Measurements from ENCODE around the gene ZNF440.
"Not testable (repeated sequence)": the region's sequence is repeated elsewhere in the genome, so short reads cannot be mapped to it uniquely, and the experiment has no call there.

The ZNF440 gene

DNA sequence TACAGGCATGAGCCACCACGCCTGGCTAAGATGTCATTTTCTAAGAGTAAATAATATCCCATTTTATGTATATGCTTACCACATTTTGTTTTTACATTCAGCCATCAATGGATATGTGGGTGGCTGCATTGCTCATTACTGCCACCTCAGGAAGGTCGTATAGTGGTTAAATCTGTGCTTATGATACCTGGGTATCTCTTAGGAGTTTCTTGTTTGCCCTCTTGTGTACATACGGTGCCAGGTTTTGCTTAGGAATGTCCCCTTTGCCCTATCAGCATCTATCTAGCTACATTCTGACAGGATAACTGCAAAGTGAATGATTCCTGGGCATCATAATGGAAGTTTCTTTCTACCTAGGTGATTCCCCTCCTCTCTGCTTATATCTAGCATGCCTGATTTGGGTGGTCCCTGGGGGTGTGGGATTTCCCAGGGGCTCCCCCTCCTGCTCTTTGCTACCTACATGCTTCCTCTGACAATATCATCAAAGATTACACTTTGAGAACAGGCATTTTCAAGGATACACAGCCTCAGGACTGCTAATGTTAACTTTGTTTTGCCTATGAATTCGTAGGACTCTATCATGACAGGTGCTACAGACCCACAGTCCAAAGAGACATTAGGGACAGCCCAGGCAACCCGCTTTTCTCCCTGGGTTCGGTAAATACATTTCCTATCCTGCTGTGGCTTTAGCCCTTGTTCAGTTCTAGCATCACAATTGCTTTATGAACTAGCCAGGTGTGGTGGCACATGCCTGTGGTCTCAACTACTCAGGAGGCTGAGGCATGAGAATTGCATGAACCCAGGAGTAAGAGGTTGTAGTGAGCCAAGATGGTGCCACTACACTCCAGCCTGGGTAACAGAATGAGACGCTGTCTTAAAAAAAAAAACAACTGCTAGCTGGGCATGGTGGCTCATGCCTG, 15.1 kb downstream of the ZNF440 start:
- not testable (repeated sequence) for DNase-seq

DNA sequence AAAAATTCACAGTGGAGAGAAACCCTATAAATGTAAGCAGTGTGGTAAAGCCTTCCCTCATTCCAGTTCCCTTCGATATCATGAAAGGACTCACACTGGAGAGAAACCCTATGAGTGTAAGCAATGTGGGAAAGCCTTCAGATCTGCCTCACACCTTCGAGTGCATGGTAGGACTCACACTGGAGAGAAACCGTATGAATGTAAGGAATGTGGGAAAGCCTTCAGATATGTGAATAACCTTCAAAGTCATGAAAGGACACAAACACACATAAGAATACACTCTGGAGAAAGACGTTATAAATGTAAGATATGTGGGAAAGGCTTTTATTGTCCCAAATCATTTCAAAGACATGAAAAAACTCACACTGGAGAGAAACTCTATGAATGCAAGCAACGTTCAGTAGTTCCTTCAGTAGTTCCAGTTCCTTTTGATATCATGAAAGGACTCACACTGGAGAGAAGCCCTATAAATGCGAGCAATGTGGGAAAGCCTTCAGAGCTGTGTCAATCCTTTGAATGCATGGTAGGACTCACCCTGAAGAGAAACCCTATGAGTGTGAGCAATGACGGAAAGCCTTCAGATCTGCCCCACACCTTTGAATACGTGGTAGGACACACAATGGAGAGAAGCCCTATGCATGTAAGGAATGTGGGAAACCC, 18.3 kb downstream of the ZNF440 start:
- DNase-seq: no peak

DNA sequence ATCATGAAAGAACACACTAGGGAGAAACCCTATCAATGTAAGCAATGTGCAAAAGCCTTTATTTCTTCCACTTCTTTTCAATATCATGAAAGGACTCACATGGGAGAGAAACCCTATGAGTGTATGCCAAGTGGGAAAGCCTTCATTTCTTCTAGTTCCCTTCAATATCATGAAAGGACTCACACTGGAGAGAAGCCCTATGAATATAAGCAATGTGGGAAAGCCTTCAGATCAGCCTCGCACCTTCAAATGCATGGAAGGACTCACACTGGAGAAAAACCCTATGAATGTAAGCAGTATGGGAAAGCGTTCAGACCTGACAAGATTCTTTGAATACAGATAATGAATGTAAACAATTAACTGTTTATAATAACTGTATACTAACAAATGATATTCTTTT, 19.5 kb downstream of the ZNF440 start:
- no peak for DNase-seq

DNA sequence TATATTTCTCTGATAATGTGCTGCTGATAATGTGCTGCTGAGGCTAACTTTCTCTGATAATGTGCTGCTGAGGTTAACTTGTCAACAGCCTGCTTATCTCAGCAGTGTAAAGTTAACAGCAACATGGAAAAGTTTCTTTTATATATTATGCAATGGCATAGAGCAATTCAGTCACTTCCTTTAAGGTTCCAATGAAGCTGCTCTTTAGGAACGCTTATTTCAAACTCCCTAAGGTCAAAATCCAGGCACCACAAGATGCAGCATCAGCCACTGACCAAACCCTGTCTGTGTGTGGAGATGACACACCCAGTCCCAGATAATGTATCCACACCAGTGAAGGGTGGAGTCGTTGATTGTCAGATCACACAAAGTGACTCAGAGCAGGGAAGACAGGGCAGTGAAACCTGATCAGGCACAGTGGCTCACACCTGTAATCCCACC, 21.6 kb downstream of the ZNF440 start:
- not testable (repeated sequence) for DNase-seq

DNA sequence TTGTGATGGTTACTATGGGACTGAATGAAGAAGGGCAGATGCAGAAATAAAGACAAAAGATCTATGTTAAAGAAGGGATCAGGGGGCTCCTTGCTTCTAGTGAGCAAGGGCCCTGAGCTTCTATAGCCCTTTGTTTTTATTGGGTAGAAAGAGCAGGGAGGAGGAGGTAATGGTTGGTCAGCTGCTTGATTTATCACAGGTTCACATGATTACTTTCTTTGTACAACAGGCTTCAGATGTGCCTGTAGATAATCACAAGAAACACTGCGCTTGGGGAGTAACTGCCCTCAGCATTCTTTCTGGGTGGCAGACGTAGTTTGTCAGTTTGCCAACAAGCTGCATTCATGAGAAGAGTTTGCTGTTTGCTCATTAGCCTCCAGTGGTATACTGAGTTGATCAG, 29.6 kb downstream of the ZNF440 start:
- no peak for DNase-seq

DNA sequence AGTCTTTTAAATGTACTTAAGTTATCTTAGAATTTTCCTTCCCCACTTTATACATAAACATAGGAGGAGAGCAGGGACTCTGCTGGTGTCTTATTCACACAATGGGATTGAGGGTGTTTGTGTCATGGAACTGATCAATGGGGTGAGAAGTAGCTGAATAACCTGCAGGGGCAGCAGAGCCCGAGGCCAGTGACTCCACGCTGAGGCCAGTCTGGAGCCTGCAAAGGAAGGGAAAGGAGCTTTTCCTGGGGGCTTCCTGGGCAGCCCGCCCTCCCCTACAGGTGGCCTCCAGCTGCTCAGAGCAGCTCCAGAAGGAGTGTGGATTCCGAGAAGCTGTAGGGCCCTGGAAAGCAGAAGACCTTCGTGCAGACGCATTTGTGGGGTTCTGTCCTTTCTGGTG, 33.5 kb downstream of the ZNF440 start:
- not testable (repeated sequence) for DNase-seq

DNA sequence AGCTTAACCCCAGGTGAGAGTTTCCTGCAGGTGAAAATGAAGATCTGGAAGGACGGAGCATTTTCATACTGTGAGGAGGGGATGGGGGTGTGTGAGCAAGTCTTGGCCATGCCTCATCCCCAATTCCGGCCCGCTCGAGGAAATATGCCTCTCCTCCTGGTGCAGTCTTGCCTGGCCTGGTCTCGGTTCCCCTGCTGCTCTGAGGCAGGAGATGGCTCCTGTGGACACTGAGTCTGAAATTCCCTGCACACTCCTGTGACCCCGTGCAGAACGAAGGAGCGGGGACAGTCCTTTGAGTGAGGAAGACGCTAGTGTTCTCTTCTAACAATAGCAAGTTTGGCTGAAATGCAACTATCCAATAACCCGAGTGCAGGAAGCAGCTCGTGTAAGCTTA, 34.1 kb downstream of the ZNF440 start:
- no peak for DNase-seq

DNA sequence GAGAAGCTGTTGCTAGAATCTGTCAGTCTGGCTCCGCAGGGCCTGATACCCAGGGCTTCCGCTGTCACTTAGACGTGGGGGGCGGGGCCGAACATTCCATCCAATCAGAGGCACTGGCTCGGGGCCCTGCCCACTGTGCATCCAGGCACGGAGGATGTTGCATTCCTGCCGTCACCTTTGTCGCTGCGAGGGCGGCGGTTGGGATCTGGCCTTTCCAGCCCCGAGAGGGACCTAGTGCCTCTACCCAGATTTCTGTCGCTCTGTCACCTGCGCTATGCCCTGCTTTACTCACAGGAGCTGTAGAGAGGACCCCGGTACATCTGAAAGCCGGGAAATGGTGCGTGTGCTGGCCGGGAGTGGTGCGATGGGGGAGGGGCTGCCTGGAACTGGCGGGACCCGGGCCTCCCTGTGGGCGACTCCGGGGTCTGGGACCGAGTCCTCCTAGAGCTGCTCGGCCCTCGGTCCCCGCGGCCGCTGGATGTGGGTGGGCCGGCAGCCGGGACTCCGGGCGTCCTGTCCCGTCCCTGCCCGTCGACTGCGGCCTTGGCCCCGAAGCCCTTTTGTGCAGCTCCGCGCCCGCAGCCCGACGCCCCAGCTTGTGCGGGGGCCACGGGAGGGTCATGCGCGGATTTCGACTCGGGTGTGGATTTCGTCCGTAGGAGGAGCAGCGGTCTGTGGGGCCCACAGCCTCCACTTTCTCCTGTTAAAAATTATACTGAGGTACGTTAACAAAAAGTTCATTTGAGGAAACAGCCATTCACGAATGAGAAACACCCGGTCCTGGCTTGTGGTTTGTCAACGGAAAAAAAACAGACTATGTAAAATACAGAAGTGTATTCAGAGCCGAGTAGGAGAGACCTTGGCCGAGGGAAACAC, 34.8 kb downstream of the ZNF440 start, which contains the start of gene ZNF439:
TSS of gene ZNF439 (plus strand) at position 133 of the 876 bp plus-strand sequence. CDS start at position 275, 142 bp downstream.
- DNase-seq: peak; percentile 89 to 90

DNA sequence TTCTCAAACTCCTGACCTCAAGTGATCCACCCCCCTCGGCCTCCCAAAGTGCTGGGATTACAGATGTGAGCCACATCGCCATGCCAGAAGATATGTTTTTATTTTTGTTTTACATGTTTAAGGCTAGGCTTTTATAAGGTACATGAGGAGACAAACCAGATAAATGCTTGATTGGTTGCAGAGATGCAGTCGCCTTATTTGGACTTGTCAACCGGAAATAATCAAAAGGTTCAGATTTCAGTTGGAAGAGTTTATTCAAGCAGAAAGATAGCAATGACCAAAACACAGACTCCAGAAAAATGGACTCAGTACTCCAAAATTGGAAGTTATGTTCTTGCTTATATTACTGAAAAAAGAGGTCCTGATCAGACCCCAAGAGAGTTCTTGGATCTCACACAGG, 36.2 kb downstream of the ZNF440 start:
- not testable (repeated sequence) for DNase-seq

DNA sequence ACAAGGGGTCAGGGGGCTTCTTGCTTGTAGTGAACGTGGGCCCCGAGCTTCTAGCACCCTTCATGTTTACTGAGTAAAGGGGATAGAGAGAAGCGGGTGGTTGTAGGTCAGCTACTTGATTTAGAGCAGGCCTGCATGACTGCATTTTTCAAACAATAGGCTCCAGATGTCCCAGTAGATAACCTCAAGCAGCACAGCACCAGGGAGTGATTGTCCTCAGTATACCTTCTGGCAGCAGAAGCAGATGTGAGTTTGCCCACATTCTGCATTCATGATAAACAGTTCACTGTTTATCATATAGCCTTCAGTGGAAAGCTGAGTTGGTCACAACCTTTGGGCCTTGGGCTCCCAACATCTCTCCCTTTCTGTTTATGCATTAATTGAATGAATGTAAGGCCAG, 39.3 kb downstream of the ZNF440 start:
- no peak for DNase-seq

DNA sequence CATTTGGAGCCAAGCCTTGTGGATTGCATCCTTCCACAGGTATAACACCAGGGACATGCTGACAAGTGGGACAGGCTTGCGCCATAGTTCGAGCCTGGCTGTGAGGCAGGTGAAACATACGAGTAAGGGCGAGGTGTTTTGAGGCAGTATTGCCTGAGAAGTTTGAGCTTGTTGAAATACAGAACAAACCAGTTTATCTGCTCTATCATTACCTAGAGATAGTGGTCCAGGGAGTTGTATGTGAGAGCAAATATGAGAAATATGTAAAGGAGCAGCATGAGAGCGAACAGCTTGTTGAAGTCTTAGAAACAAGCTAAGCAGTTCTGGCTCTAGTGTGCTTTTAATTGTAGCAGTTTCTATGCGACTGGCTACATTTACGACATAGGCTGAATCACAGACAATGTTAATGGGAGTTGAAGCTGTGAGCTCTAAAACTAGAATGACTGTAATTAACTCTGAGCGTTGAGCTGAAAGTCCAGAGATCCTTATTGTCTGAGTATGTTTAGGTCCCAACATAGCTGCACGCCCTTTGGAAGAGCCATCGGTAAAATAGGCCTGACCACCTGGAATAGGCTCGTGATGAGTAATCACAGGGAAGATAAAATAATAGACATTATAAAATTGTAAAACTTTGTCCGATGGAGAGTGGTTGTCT, 42.6 kb downstream of the ZNF440 start:
- DNase-seq: no peak

DNA sequence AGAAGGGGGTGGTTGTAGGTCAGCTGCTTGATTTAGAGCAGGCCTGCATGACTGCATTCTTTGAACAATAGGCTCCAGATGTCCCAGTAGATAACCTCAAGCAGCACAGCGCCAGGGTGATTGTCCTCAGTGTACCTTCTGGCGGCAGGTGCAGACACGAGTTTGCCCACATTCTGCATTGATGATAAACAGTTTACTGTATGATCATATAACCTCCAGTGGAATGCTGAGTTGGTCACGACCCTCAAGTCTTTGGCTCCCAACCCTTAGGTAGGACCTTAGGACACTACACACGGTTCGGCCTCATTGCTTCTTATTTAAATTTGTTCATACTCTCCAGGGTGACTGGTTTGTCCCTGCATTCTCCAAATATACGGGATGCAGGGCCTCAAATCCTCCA, 46.6 kb downstream of the ZNF440 start:
- DNase-seq: no peak

DNA sequence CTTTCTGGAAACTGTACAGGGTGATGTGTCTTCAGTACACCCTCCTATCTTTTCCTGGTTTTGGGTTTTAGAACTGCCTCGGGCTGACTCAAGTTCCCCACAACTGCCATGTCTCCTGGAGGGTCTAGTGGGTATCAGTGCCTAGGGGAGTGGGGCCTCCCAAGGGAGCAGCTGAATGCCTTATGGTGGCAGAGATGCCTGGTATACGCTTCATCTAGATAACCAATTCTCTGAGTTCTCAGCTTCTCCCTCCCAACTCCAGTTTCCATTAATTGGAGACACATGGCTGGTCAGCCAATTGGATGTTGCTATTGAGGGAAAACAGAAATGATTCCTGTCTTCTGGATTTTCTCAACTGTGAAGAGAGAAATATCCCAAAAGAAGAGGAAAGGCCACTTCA, 47.2 kb downstream of the ZNF440 start:
- DNase-seq: no peak

DNA sequence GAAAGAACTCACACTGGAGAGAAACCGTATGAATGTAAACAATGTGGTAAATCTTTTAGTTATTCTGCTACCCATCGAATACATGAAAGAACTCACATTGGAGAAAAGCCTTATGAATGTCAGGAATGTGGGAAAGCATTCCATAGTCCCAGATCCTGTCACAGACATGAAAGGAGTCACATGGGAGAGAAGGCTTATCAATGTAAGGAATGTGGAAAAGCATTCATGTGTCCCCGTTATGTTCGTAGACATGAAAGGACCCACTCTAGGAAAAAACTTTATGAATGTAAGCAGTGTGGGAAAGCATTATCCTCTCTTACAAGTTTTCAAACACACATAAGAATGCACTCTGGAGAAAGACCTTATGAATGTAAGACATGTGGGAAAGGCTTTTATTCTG, 53.7 kb downstream of the ZNF440 start:
- DNase-seq: not testable (repeated sequence)

DNA sequence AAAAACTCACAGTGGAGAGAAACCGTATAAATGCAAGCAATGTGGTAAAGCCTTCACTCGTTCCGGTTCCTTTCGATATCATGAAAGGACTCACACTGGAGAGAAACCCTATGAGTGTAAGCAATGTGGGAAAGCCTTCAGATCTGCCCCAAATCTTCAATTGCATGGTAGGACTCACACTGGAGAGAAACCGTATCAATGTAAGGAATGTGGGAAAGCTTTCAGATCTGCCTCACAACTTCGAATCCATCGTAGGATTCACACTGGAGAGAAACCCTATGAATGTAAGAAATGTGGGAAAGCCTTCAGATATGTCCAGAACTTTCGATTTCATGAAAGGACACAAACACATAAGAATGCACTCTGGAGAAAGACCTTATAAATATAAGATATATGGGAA, 54.1 kb downstream of the ZNF440 start:
- no peak for DNase-seq

DNA sequence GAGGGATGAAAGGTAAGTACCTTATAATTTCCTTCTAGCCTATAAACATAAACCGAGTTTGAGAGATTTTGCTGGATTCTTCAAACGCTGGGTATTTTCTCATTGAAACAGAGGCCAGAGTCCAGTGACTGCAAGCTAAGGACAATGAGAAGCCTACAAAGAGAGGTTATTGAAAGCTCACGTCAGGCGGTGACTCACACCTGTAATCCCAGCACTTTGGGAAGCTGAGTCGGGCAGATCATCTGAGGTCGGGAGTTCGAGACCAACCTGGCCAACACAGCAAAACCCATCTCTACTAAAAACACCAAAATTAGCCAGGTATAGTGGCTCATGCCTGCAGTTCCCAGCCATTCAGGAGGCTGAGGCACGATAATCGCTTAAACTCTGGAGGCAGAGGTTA, 58.6 kb downstream of the ZNF440 start:
- no peak for DNase-seq

DNA sequence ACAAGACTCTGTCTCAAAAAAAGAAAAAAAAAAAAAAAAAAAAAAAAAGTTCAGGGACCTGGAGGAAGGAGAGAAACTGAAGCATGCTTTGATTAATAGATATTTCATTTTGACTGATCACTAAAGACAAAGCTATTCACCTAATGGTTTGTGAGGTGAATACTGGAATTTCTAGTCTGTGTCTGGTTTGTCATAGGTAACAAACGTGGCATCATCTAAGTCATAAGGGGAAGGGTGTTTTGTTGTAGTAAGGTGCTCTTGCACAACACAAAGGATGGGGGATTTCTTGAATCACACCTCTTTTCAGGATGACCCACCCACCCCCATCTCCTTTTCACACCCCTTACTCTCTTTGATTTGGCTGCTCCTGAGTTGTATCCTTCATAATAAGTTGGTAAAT, 59.7 kb downstream of the ZNF440 start:
- DNase-seq: no peak

DNA sequence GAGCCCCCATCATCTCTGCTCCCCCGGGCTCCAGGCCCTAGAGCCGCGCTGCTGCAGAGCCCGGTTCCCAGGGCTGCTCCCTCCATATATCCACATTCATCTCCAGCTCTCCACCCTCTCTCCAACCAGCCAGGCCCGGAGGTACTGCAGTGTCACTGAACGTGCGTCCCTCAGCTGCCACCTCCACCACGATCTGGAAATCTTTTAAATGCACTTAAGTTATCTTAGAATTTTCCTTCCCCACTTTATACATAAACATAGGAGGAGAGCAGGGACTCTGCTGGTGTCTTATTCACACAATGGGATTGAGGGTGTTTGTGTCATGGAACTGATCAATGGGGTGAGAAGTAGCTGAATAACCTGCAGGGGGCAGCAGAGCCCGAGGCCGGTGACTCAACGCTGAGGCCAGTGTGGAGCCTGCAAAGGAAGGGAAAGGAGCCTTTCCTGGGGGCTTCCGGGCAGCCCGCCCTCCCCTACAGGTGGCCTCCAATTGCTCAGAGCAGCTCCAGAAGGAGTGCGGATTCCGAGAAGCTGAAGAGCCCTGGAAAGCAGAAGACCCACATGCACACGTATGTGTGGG, 65.7 kb downstream of the ZNF440 start:
- DNase-seq: peak; percentile 72

DNA sequence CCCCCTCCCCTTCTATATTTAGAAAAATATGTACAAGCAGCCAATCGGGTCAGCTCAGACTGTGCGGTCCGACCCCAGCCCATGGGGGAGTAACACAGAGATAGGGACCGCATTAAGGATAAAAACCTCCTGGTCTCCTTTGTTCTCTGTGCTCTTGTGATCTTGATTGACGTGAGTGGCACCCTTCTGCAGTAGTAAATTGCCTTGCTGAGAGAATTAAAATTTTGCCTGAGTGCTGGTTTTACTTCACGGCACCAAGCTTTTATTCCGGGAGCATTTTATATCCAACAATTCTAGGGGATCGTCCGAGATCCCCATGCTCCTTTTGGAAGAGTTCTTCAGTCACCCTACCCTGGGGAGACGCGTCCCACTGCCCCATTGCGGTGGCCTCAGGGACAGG, 66.5 kb downstream of the ZNF440 start:
- no peak for DNase-seq

DNA sequence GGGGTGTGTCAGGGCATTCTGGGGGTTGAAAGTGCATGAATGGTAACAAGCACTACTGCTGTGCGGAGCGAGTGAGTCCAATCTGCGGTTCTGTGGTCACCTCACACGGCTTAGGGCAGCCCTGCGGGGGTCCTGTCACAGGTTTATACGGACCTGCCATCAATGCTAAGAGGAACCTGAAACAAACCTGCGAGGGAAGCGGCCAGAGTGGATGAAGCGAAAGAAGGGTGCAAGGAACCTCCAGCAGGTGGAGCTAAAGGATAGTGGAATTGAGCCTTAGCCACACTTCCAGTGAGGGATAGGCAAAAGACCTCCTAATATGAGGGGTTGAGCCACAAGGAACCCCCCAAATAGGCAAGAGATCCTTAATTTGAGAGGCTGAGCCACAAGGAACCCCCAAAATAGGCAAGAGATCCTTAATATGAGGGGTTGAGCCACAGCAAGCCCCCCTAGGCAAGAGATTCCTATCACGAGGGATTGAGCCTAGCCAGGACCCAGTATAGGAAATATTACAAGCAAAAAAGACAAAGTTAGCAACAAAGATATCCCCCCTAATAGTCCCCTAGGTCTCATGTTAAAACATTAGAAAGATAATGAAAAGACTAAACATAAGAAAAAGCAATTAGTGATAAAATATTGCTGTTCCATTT, 67.2 kb downstream of the ZNF440 start:
- DNase-seq: peak; percentile 68 to 74

DNA sequence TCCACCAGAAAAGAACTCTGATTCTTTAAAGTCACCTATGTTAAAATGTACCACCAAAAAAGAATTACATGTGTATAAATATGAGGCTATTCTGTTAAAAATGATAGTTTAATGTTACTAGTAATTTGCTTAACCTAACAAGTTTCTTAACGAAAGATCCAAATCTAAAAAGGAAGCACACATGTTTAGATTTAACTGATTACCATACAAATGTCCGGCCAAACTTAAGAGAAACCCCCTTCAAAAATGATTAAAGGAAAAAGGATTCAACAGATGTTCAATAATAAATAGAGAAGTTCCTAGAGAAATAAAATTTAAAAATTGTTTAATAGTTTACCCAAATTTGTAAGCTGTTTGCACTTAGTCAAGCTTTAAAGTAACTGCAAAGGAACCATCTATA, 68.5 kb downstream of the ZNF440 start:
- DNase-seq: no peak

Data from activated T-cell treated with anti-CD3 and anti-CD28 coated beads, Interleukin-2, amount 50 U/mL, for 48 hours (primary cell).